Naive thymus-derived CD4-positive, alpha-beta T cell (primary cell): ENCODE data around the gene PFKFB3. TPM values are rescaled to one million over a fixed set of nuclear protein-coding genes. Genes with fewer than 3 reads are reported as not detected.

ENCODE experiments used
- ATAC-seq: fragments of 150-1000 bp; cut with Tn5 transposase; 2 replicates; pipeline ENCODE4 v1.10.0; 2021; ENCODE audit warnings: mild to moderate bottlenecking, moderate library complexity
- CTCF ChIA-PET: fragments of 350-600 bp; sonication (Branson Sonifier 250); formaldehyde crosslinking; loops from one replicate; lab custom pipeline; 2021; ENCODE audit warnings: antibody characterized with exemption; lab: Charles Lee
- POLR2A ChIA-PET: fragments of 350-600 bp; sonication (Branson Sonifier 250); formaldehyde crosslinking; loops from one replicate; lab custom pipeline; 2021; ENCODE audit warnings: antibody characterized with exemption, inconsistent platforms; lab: Charles Lee
- DNase-seq, 9 donors: peaks; one replicate each; pipeline versions ENCODE4 v3.0.0 to v3.0.0-alpha.2; 2020 to 2022; ENCODE audit warnings: mixed read lengths in 1 of 9
- H3K27ac ChIP-seq: one replicate; pipeline ENCODE4 v1.7.0; 2013; ENCODE audit warnings: mild to moderate bottlenecking, low read depth, low read length, moderate library complexity
- H3K27me3 ChIP-seq, 2 donors: one replicate each; pipeline ENCODE4 v1.7.0; 2013; ENCODE audit warnings: low read length in 2 of 2, mild to moderate bottlenecking in 2 of 2, moderate library complexity in 2 of 2; ENCODE audit not compliant: control insufficient read depth in 2 of 2, insufficient read depth in 2 of 2
- H3K36me3 ChIP-seq, 3 experiments: 1 replicate in 2 of 3; 2 replicates in 1 of 3; pipeline ENCODE4 v1.7.0; 2013; ENCODE audit warnings: low read length in 3 of 3, mild to moderate bottlenecking in 3 of 3, moderate library complexity in 1 of 3; ENCODE audit not compliant: insufficient read depth in 3 of 3, control insufficient read depth in 2 of 3
- H3K4me1 ChIP-seq, 2 donors: one replicate each; pipeline ENCODE4 v1.7.0; 2013; ENCODE audit warnings: low read length in 2 of 2, mild to moderate bottlenecking in 2 of 2, moderate library complexity in 1 of 2; ENCODE audit not compliant: control insufficient read depth in 2 of 2, insufficient read depth in 2 of 2
- H3K4me3 ChIP-seq: 2 replicates; pipeline ENCODE4 v1.7.0; 2013; ENCODE audit warnings: mild to moderate bottlenecking, low read length
- H3K9me3 ChIP-seq, 3 experiments: 1 replicate in 2 of 3; 2 replicates in 1 of 3; pipeline ENCODE4 v1.7.0; 2013; ENCODE audit warnings: low read length in 3 of 3; ENCODE audit not compliant: control insufficient read depth in 2 of 3
- H3K27ac Mint-ChIP-seq, 9 donors: one replicate each; pipeline ENCODE4 v1.8.0; 2020 to 2022; ENCODE audit warnings: mixed read lengths in 9 of 9, mild to moderate bottlenecking in 8 of 9, moderate library complexity in 5 of 9, inconsistent platforms in 2 of 9
- H3K27me3 Mint-ChIP-seq, 5 donors: one replicate each; pipeline ENCODE4 v1.8.0; 2021 to 2022; ENCODE audit warnings: mixed read lengths in 5 of 5, mild to moderate bottlenecking in 1 of 5
- H3K36me3 Mint-ChIP-seq, 5 donors: one replicate each; pipeline ENCODE4 v1.8.0; 2020 to 2022; ENCODE audit warnings: mixed read lengths in 5 of 5, mild to moderate bottlenecking in 3 of 5, inconsistent platforms in 1 of 5
- H3K4me1 Mint-ChIP-seq, 7 donors: one replicate each; pipeline ENCODE4 v1.8.0; 2020 to 2022; ENCODE audit warnings: mixed read lengths in 7 of 7, mild to moderate bottlenecking in 3 of 7, inconsistent platforms in 1 of 7
- H3K4me3 Mint-ChIP-seq, 10 donors: one replicate each; pipeline ENCODE4 v1.8.0; 2020 to 2022; ENCODE audit warnings: mild to moderate bottlenecking in 10 of 10, mixed read lengths in 10 of 10, moderate library complexity in 6 of 10, inconsistent platforms in 2 of 10
- H3K9me3 Mint-ChIP-seq, 11 donors: one replicate each; pipeline ENCODE4 v1.8.0; 2020 to 2022; ENCODE audit warnings: mixed read lengths in 11 of 11, mild to moderate bottlenecking in 4 of 11, inconsistent platforms in 1 of 11, moderate library complexity in 1 of 11
- intact Hi-C, 2 donors: fragments of 100-400 bp; cut with micrococcal nuclease; formaldehyde crosslinking; loops; one replicate each; pipeline ENCODE4 v1.15.1; 2023
- polyA plus RNA-seq, 2 donors: library from polyadenylated mRNA; unstranded; fragments of 300-500 nt; fragmentation: Illumina TruSeq; gene quantifications; one replicate each; pipeline ENCODE4 v1.2.3, GENCODE V29; 2021
- total RNA-seq, 6 experiments: library from RNA in 5 of 6; stranded (reverse) in 5 of 6; gene quantifications; 1 replicate in 5 of 6; 2 replicates in 1 of 6; pipeline ENCODE4 v1.2.3 and lab custom pipeline; 2021 to 2026

Gene PFKFB3
- total and polyA plus RNA-seq, 7 experiments from 2014 or later, result 2.3 to 129 (median 66.1) TPM

GRCh38 chr10:6174201-6174874, 28.4 kb upstream of the PFKFB3 start:
- CTCF ChIA-PET, result interaction anchor here (0.7 to 2.0 kb wide), 7 partner anchors 8 to 241 kb away, joined by 3 to 44 read pairs (median 3); partner anchors contain the start of gene PFKFB3
- POLR2A ChIA-PET, result interaction anchor here (0.8 to 2.9 kb wide), 5 partner anchors 11 to 224 kb away, joined by 3 to 24 read pairs (median 5); partner anchors contain the start of gene PFKFB3
- H3K36me3 Mint-ChIP-seq, result peaks cover 5 to 18% (median 5%) of the 10 kb centered on the region in 5 donors
- H3K9me3 ChIP-seq, result no peaks in the 10 kb centered on the region
- DNase-seq, result no peak
- no peak for ATAC-seq
- peaks cover 57 to 91% (median 79%) of the 10 kb centered on the region in 7 donors for H3K4me1 Mint-ChIP-seq
- peak overlapping the region; percentile 35 for H3K27ac ChIP-seq
- no peaks in the 10 kb centered on the region for H3K27me3 Mint-ChIP-seq
- intact Hi-C loops, result no loop called here
- peak overlapping the region in 3 of 10 donors; percentile 69 to 83 (median 74) for H3K4me3 Mint-ChIP-seq
- no peaks in the 10 kb centered on the region for H3K27me3 ChIP-seq
- H3K9me3 Mint-ChIP-seq, result no peaks in the 10 kb centered on the region
- H3K27ac Mint-ChIP-seq, result peak overlapping the region in 8 of 9 donors; percentile 84 to 94 (median 90)
- H3K36me3 ChIP-seq, result no peaks in the 10 kb centered on the region
- H3K4me1 ChIP-seq, result peaks cover 9 to 42% of the 10 kb centered on the region in 2 donors
- no peak overlapping the region for H3K4me3 ChIP-seq

GRCh38 chr10:6175329-6176055, 27.2 kb upstream of the PFKFB3 start:
- Mint-ChIP-seq H3K4me3 (peak overlapping the region in 4 of 10 donors; percentile 5 to 24 (median 12)), H3K36me3 (peaks cover 5 to 15% (median 5%) of the 10 kb centered on the region in 5 donors), H3K27me3 (no peaks in the 10 kb centered on the region), H3K4me1 (peaks cover 46 to 79% (median 67%) of the 10 kb centered on the region in 7 donors), H3K9me3 (no peaks in the 10 kb centered on the region), H3K27ac (peak overlapping the region; percentile 54 to 94 (median 88))
- no peak for DNase-seq
- H3K27me3 ChIP-seq, result no peaks in the 10 kb centered on the region
- peaks cover 9 to 32% of the 10 kb centered on the region in 2 donors for H3K4me1 ChIP-seq
- H3K4me3 ChIP-seq, result no peak overlapping the region
- ATAC-seq, result no peak
- POLR2A ChIA-PET, result interaction anchor here (1.8 to 2.2 kb wide), 2 partner anchors 12 to 26 kb away, joined by 5 to 10 read pairs; partner anchors contain the start of gene PFKFB3
- intact Hi-C loops, result no loop called here
- peak overlapping the region; percentile 16 for H3K27ac ChIP-seq
- CTCF ChIA-PET, result interaction anchor here (0.9 kb wide), 1 partner anchor 27 kb away, joined by 3 read pairs; the partner anchor contains the start of gene PFKFB3
- no peaks in the 10 kb centered on the region for H3K36me3 ChIP-seq
- no peaks in the 10 kb centered on the region for H3K9me3 ChIP-seq

GRCh38 chr10:6176691-6177231, 26.0 kb upstream of the PFKFB3 start:
- intact Hi-C loops, result no loop called here
- Mint-ChIP-seq H3K4me3 (peak overlapping the region in 2 of 10 donors; percentile 4 to 19), H3K4me1 (peaks cover 37 to 73% (median 61%) of the 10 kb centered on the region in 7 donors), H3K36me3 (peaks cover 5 to 13% (median 5%) of the 10 kb centered on the region in 5 donors), H3K27me3 (no peaks in the 10 kb centered on the region), H3K9me3 (no peaks in the 10 kb centered on the region), H3K27ac (peak overlapping the region in 8 of 9 donors; percentile 70 to 94 (median 85))
- Histone ChIP-seq H3K36me3 (no peaks in the 10 kb centered on the region), H3K27ac (peak overlapping the region; percentile 31), H3K4me3 (no peak overlapping the region), H3K27me3 (no peaks in the 10 kb centered on the region), H3K4me1 (peaks cover 9 to 30% of the 10 kb centered on the region in 2 donors), H3K9me3 (no peaks in the 10 kb centered on the region)
- ATAC-seq (no peak), DNase-seq (no peak)
- CTCF ChIA-PET, result no interaction called here
- POLR2A ChIA-PET, result interaction anchor here (1.8 kb wide), 1 partner anchor 14 kb away, joined by 5 read pairs; no protein-coding TSS in a partner anchor

GRCh38 chr10:6177880-6178281, 24.9 kb upstream of the PFKFB3 start:
- no peaks in the 10 kb centered on the region for H3K27me3 Mint-ChIP-seq
- Histone ChIP-seq H3K4me3 (no peak overlapping the region), H3K27ac (no peak overlapping the region), H3K27me3 (no peaks in the 10 kb centered on the region), H3K9me3 (no peaks in the 10 kb centered on the region), H3K4me1 (peaks cover 9 to 19% of the 10 kb centered on the region in 2 donors), H3K36me3 (no peaks in the 10 kb centered on the region)
- H3K4me3 Mint-ChIP-seq, result no peak overlapping the region
- intact Hi-C loops, result no loop called here
- no peak for ATAC-seq
- peaks cover 5 to 8% (median 5%) of the 10 kb centered on the region in 5 donors for H3K36me3 Mint-ChIP-seq
- CTCF ChIA-PET, result no interaction called here
- no peak for DNase-seq
- POLR2A ChIA-PET, result interaction anchor here (0.6 kb wide), 1 partner anchor 304 kb away, joined by 3 read pairs; no protein-coding TSS in a partner anchor
- peak overlapping the region in 6 of 9 donors; percentile 70 to 89 (median 74) for H3K27ac Mint-ChIP-seq
- H3K9me3 Mint-ChIP-seq, result no peaks in the 10 kb centered on the region
- peaks cover 30 to 62% (median 52%) of the 10 kb centered on the region in 7 donors for H3K4me1 Mint-ChIP-seq

- no peaks in the 10 kb centered on the region for H3K27me3 Mint-ChIP-seq
- peaks cover 23 to 55% (median 45%) of the 10 kb centered on the region in 7 donors for H3K4me1 Mint-ChIP-seq
- no peak overlapping the region for H3K27ac ChIP-seq
- H3K27me3 ChIP-seq, result no peaks in the 10 kb centered on the region
- no peaks in the 10 kb centered on the region for H3K9me3 ChIP-seq
- ChIA-PET CTCF (no interaction called here), POLR2A (interaction anchor here (0.6 to 1.1 kb wide), 2 partner anchors 15 to 303 kb away, joined by 3 to 5 read pairs; no protein-coding TSS in a partner anchor)
- H3K4me3 ChIP-seq, result no peak overlapping the region
- peak overlapping the region in 2 of 9 donors; percentile 68 for H3K27ac Mint-ChIP-seq
- H3K9me3 Mint-ChIP-seq, result no peaks in the 10 kb centered on the region
- no peaks in the 10 kb centered on the region for H3K36me3 ChIP-seq
- H3K4me1 ChIP-seq, result peaks cover 3 to 12% of the 10 kb centered on the region in 2 donors
- no peak overlapping the region for H3K4me3 Mint-ChIP-seq
- DNase-seq, result no peak
- intact Hi-C loops, result no loop called here
- ATAC-seq, result no peak
- peaks cover 0 to 6% (median 5%) of the 10 kb centered on the region in 5 donors for H3K36me3 Mint-ChIP-seq
Measured at GRCh38 chr10:6178581-6178980, 24.2 kb upstream of the PFKFB3 start.

GRCh38 chr10:6179078-6179477, 23.7 kb upstream of the PFKFB3 start:
- H3K4me3 Mint-ChIP-seq, result no peak overlapping the region
- DNase-seq (no peak), ATAC-seq (no peak)
- no peak overlapping the region for H3K27ac ChIP-seq
- H3K36me3 Mint-ChIP-seq, result peaks cover 0 to 6% (median 5%) of the 10 kb centered on the region in 5 donors
- peaks cover 0 to 7% of the 10 kb centered on the region in 2 donors for H3K4me1 ChIP-seq
- H3K27ac Mint-ChIP-seq, result peak overlapping the region in 3 of 9 donors; percentile 47 to 68 (median 68)
- H3K4me1 Mint-ChIP-seq, result peaks cover 19 to 50% (median 40%) of the 10 kb centered on the region in 7 donors
- POLR2A ChIA-PET, result interaction anchor here (1.1 kb wide), 1 partner anchor 15 kb away, joined by 5 read pairs; no protein-coding TSS in a partner anchor
- no peak overlapping the region for H3K4me3 ChIP-seq
- H3K36me3 ChIP-seq, result no peaks in the 10 kb centered on the region
- H3K9me3 ChIP-seq, result no peaks in the 10 kb centered on the region
- intact Hi-C loops, result no loop called here
- CTCF ChIA-PET, result no interaction called here
- H3K9me3 Mint-ChIP-seq, result no peaks in the 10 kb centered on the region
- no peaks in the 10 kb centered on the region for H3K27me3 ChIP-seq
- H3K27me3 Mint-ChIP-seq, result no peaks in the 10 kb centered on the region
